ENCODE measurements around the gene DBN1. TPM values are rescaled to one million over a fixed set of nuclear protein-coding genes. Genes with fewer than 3 reads are reported as not detected.

Gene DBN1
- polyA plus RNA-seq (2011; rRNA removed) (146 and 164 TPM in 2 replicates), polyA minus RNA-seq (2011; rRNA and poly(A)+ RNA removed) (169 and 227 TPM in 2 replicates)

- no peaks in the 10 kb centered on the region for H3K27me3 ChIP-seq (ENCODE audit: control insufficient read depth, insufficient read depth, low read length)
- no peaks in the 10 kb centered on the region; the same call in 1 of the 2 replicates for H3K9me3 ChIP-seq (ENCODE audit: control insufficient read depth, insufficient read depth, low read length)
- DNase-seq (ENCODE audit: low read depth, low spot score), result no peak
- H3K27ac ChIP-seq (ENCODE audit: low read depth, low read length), result peak within 1 kb of the TSS; percentile 68
- no peak for TF ChIP-seq CTCF (IDR thresholded peaks at IDR 0.05; ENCODE audit: low read depth, low read length)
- CTCF ChIA-PET, result interaction anchor here (0.9 to 3.0 kb wide), 3 partner anchors 16 to 28 kb away, joined by 3 to 11 read pairs (median 4); no protein-coding TSS in a partner anchor
- peak within 1 kb of the TSS; percentile 92 for H3K4me3 ChIP-seq (ENCODE audit: low read depth, low read length)
- POLR2A ChIA-PET, result interaction anchor here (13.1 kb wide), 1 partner anchor 19 kb away, joined by 230 read pairs; the partner anchor contains the start of gene PDLIM7
Measured at GRCh38 chr5:177473443-177474001, at the start of gene DBN1. Gene DBN1 (minus strand): TSS chr5:177473634. CDS start chr5:177473521, 113 bp downstream.

- CTCF ChIA-PET, result interaction anchor here (0.5 to 1.2 kb wide), 2 partner anchors 22 to 25 kb away, joined by 3 to 4 read pairs; no protein-coding TSS in a partner anchor
- POLR2A ChIA-PET, result interaction anchor here (0.6 to 1.3 kb wide), 2 partner anchors 25 to 28 kb away, joined by 6 to 7 read pairs; no protein-coding TSS in a partner anchor
- Histone ChIP-seq H3K27me3 (ENCODE audit: control insufficient read depth, insufficient read depth, low read length) (no peaks in the 10 kb centered on the region), H3K9me3 (ENCODE audit: control insufficient read depth, insufficient read depth, low read length) (no peaks in the 10 kb centered on the region; the same call in 1 of the 2 replicates), H3K27ac (ENCODE audit: low read depth, low read length) (no peak overlapping the region), H3K4me3 (ENCODE audit: low read depth, low read length) (no peak overlapping the region)
- TF ChIP-seq CTCF (IDR thresholded peaks at IDR 0.05; ENCODE audit: low read depth, low read length), result peak; percentile 20
- no peak for DNase-seq (ENCODE audit: low read depth, low spot score)
Measured at GRCh38 chr5:177520916-177521513, 47.6 kb upstream of the DBN1 start.

- no peak for TF ChIP-seq CTCF (IDR thresholded peaks at IDR 0.05; ENCODE audit: low read depth, low read length)
- Histone ChIP-seq H3K27me3 (ENCODE audit: control insufficient read depth, insufficient read depth, low read length) (no peaks in the 10 kb centered on the region), H3K4me3 (ENCODE audit: low read depth, low read length) (no peak overlapping the region), H3K27ac (ENCODE audit: low read depth, low read length) (no peak overlapping the region), H3K9me3 (ENCODE audit: control insufficient read depth, insufficient read depth, low read length) (no peaks in the 10 kb centered on the region; the same call in 1 of the 2 replicates)
- DNase-seq (ENCODE audit: low read depth, low spot score), result no peak
- ChIA-PET POLR2A (interaction anchor here (0.6 kb wide), 1 partner anchor 29 kb away, joined by 6 read pairs; no protein-coding TSS in a partner anchor), CTCF (no interaction called here)
Measured at GRCh38 chr5:177520271-177520670, 46.8 kb upstream of the DBN1 start.

- H3K4me3 ChIP-seq (ENCODE audit: low read depth, low read length), result no peak overlapping the region
- H3K27ac ChIP-seq (ENCODE audit: low read depth, low read length), result no peak overlapping the region
- POLR2A ChIA-PET, result no interaction called here
- no peaks in the 10 kb centered on the region for H3K27me3 ChIP-seq (ENCODE audit: control insufficient read depth, insufficient read depth, low read length)
- no peak for DNase-seq (ENCODE audit: low read depth, low spot score)
- TF ChIP-seq CTCF (IDR thresholded peaks at IDR 0.05; ENCODE audit: low read depth, low read length), result no peak
- H3K9me3 ChIP-seq (ENCODE audit: control insufficient read depth, insufficient read depth, low read length), result no peaks in the 10 kb centered on the region; the same call in 1 of the 2 replicates
- CTCF ChIA-PET, result no interaction called here
Measured at GRCh38 chr5:177519463-177520235, 46.2 kb upstream of the DBN1 start.
